A673 (cell line): ENCODE measurements around the gene TMEM108.

Experiments used
- EZH2 ChIP-seq: fragments of 200-600 bp; sonication (generic); IDR thresholded peaks from 2 replicates; pipeline ENCODE4 v1.6.1; 2017; ENCODE audit warnings: borderline replicate concordance, low read depth, mild to moderate bottlenecking, mixed read lengths, antibody characterized with exemption, low read length; ENCODE audit not compliant: poor library complexity, severe bottlenecking
- TF ChIP-seq, protein P1 (sequence below): fragments of 300-800, 200-600 bp; sonication (generic); conservative IDR thresholded peaks from 2 replicates; pipeline ENCODE4 v1.5.1; 2017; ENCODE audit warnings: low read depth, mild to moderate bottlenecking, antibody characterized with exemption, low read length, moderate library complexity, mixed read lengths

DNA sequence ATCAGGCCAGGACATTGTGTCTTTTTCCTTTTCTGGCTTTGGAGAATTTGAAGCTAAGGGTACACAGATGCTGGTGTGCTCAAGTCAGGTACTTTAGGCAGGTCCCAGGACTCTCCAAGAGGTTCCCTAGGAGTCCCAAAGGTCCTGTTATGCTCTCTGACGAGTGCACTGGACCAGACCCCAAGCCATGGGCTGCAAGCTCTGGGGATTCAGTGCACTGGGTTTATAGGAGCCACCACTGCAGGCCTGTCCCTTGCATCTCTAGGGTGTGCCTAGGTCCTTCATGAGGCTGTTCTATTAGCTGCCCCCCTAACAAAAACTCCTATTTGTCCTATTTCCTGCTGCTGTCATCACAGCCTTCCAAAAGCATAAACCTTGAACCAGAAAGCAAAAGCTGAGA, 329.8 kb downstream of the TMEM108 start:
- TF ChIP-seq, protein P1, sequence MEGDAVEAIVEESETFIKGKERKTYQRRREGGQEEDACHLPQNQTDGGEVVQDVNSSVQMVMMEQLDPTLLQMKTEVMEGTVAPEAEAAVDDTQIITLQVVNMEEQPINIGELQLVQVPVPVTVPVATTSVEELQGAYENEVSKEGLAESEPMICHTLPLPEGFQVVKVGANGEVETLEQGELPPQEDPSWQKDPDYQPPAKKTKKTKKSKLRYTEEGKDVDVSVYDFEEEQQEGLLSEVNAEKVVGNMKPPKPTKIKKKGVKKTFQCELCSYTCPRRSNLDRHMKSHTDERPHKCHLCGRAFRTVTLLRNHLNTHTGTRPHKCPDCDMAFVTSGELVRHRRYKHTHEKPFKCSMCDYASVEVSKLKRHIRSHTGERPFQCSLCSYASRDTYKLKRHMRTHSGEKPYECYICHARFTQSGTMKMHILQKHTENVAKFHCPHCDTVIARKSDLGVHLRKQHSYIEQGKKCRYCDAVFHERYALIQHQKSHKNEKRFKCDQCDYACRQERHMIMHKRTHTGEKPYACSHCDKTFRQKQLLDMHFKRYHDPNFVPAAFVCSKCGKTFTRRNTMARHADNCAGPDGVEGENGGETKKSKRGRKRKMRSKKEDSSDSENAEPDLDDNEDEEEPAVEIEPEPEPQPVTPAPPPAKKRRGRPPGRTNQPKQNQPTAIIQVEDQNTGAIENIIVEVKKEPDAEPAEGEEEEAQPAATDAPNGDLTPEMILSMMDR, result no peak
- TF ChIP-seq EZH2, result no peak
